Posterior vena cava (tissue), 2 donors: Measurements from ENCODE around the gene CTDSP2. TPM values are rescaled to one million over a fixed set of nuclear protein-coding genes. Genes with fewer than 3 reads are reported as not detected.
"Not testable (repeated sequence)": the region's sequence is repeated elsewhere in the genome, so short reads cannot be mapped to it uniquely, and the experiment has no call there.

Experiments
- DNase-seq: peaks from one replicate; pipeline ENCODE4 v3.0.0-alpha.2; 2020; ENCODE audit warnings: low spot score
- intact Hi-C, 2 donors: fragments of 100-400 bp; cut with DNase I; formaldehyde crosslinking; loops; one replicate each; pipeline versions ENCODE4 v1.14.1 to v1.14.2; 2022 to 2023
- microRNA-seq, 2 donors: library from miRNA; unstranded; fragments of <30 nt; microRNA quantifications; one replicate each; pipeline ENCODE4 v1.2.0, GENCODE V29; 2020 to 2021; ENCODE audit warnings: borderline microRNAs expressed in 2 of 2
- total RNA-seq, 2 donors: library from RNA; stranded (reverse); fragmentation: NEBNext Ultra II Directional; extraction: Animal tissue kit (Norgen Biotek cat#: 25700); gene quantifications; one replicate each; pipeline ENCODE4 v1.2.1, GENCODE V29; 2021
- donor health status: DM: yes; HTN: yes; CAD: no.
- donor health status: DM: yes; HTN: yes; CAD: no.

Gene CTDSP2
- total RNA-seq, 2 donors from 2014 or later = 135 to 138 TPM

DNA sequence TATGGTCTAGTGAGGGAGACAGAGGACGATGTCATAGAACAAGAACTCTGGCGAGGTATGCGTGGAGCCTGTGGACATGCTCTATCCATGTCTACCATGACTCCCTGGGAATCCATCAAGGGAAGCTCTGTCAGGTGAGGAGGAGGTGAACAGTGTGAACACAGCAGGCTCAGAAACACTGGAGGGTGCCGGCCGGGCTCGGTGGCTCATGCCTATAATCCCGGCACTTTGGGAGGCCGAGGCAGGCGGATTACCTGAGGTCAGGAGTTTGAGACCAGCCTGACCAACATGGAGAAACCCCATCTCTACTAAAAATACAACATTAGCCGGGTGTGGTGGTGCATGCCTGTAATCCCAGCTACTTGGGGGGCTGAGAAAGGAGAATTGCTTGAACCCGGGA lies 71.9 kb downstream of the CTDSP2 start:
- intact Hi-C loops, DNase-seq: not testable (repeated sequence)

DNA sequence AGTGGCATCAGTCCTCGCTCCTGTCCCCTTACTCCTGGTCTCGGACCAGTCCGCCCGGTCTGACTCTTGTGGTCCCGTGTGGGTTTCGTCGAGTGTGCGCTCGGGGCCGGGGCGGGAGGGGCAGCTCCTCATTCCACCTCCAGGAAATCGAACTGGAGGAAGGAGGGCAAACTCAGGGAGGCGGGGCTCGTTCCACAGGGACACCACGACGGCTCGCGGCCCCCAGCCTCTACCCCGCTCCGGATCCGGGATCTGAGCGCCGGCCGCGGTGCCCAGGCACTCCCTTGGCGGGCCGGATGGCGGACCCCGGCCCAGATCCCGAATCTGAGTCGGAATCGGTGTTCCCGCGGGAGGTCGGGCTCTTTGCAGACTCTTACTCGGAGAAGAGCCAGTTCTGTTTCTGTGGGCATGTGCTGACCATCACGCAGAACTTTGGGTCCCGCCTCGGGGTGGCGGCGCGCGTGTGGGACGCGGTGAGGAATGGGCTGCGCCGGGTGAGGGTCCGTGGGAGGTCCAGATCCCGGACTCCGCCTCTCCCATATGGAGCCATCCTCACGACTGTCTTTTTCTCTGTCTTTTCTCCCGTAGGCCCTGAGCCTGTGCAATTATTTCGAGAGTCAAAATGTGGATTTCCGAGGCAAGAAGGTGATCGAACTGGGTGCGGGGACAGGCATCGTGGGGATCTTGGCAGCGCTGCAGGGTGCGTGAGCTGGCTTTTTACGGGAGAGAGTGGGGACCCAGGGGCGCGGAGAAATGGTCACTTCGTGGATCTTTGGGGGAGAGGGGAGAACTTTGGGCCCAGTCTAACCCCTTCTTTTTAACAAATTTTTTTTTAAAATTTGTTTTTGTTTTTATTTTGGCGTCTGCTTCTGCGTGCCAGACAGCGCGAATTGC lies 73.9 kb downstream of the CTDSP2 start, which contains the start of gene EEF1AKMT3:
Gene EEF1AKMT3, plus strand, starts transcription at position 186 of the 894 bp plus-strand sequence. Its CDS starts 111 bp downstream, at position 297.
- intact Hi-C loops = no loop called here
- DNase-seq = peak; percentile 90

DNA sequence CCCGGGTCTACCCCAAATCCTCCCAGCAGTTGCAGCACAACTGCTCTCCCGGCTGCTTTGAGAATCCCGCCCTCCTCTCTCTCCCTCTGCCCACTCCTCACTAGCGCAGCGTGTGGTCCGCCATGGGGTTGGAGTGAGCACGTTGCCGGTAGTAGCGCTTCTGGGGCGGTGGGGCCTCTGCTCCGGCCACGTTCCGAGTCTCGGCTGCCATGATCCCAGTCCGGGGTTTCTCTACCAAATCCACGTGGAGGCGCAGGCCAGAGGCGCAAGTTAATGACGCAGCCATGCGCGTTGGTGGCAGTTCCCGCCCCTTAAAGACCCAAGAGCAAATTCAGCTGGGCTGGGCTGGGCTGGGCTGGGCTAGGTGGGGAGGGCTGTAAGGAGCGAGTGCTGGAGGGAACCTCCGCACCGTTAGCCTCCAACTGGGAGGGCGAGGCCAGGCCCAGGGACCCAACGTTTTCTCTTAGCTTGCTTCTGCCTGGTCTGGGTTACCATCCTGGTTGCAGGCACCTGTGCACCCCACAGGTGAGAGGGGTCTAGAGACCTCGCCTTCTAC lies 74.6 kb downstream of the CTDSP2 start, which contains the start of gene METTL1:
Gene METTL1, minus strand, starts transcription at position 233 of the 556 bp plus-strand sequence. Its CDS starts 22 bp downstream, at position 211.
- peak; percentile 99 for DNase-seq
- intact Hi-C loops = no loop called here

DNA sequence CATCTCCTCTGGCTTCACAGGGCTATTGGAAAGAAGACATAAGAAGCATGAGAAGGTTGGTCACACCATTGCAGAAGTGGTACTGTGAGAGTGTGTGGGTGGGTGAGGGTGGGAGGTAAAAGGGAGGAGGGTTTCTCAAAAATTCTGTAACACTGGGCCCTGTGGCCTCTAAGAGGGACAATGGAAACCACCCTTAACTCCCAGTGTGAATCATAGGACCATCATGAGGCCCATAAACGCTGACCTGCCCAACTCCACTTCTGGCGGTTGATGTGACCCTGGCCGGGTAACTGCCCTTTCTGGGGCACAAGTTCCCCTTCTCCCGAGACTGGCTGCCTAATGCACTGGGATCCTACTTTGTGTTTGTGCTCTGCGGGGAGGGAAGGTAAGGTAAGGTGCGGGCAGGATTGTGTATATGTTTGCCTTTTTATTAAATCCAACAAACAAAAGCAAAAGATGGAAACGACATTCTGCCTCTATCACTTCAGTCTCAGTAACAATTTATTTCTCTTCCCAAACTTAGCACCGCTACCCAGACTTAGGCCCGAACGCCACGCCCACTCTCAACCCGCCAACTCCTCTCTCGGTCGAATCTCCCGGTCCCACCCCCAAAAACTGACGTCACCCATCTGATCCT lies 75.2 kb downstream of the CTDSP2 start:
- intact Hi-C loops = no loop called here

DNA sequence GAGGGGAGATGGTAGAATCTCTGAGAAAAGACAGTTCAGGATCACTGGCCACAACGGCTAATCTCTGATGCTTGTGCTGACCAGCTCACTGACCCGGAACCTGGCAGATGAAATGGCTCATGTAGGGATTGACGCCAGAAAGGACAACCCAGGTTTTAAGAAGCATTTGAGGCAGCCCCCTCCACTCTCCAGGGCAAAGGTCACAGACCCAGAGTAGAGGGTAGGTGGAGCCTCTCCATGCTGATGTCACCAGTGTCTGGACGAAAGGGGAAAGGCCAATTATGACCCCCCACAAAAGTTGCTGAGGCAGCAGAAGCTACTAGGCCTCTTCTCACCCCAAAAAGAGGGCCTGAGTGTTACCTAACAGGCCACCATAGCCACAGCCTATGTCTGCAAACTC lies 75.8 kb downstream of the CTDSP2 start:
- no peak for DNase-seq
- intact Hi-C loops = no loop called here

More for the DNA sequence above, 75.2 kb downstream of the CTDSP2 start:
- DNase-seq = peak; percentile 97

Small RNAs within 50 kb of the gene (microRNA-seq; reads per million reads assigned to microRNA genes)
- gene MIR26A2 = 173 to 649 reads per million in 2 donors

Other genes starting within 250 kb of the CTDSP2 start
- gene DTX3, start 241.9 kb downstream of the CTDSP2 start, total RNA-seq = 10 to 100 TPM; 32.4 to 35.6 TPM
- gene ARHGEF25, start 235.3 kb downstream of the CTDSP2 start, total RNA-seq = 10 to 100 TPM; 78.8 to 82.8 TPM
- 1 to 10 TPM; 4.3 to 6.0 TPM for gene B4GALNT1, start 213.5 kb downstream of the CTDSP2 start, total RNA-seq
- gene OS9, start 152.6 kb downstream of the CTDSP2 start, total RNA-seq = 100 to 1,000 TPM; 186 to 279 TPM
- gene AGAP2, start 108.0 kb downstream of the CTDSP2 start, total RNA-seq = 1 to 10 TPM; 1.8 to 2.2 TPM
- 10 to 100 TPM; 20.1 to 26.3 TPM for gene TSPAN31, start 101.7 kb downstream of the CTDSP2 start, total RNA-seq
- 10 to 100 TPM; 65.3 to 66.0 TPM for gene CDK4, start 94.4 kb downstream of the CTDSP2 start, total RNA-seq
- 1 to 10 TPM; 7.4 to 9.4 TPM for gene MARCHF9, start 91.6 kb downstream of the CTDSP2 start, total RNA-seq
- 1 to 10 TPM in 1 of 2 donors, under 1 TPM in 1; 0.57 to 1.1 TPM for gene CYP27B1, start 79.7 kb downstream of the CTDSP2 start, total RNA-seq
- 10 to 100 TPM; 16.6 to 22.8 TPM for gene METTL1, start 74.6 kb downstream of the CTDSP2 start, total RNA-seq
- gene EEF1AKMT3, start 74.1 kb downstream of the CTDSP2 start, total RNA-seq = 1 to 10 TPM; 7.9 to 9.3 TPM
- gene TSFM, start 63.9 kb downstream of the CTDSP2 start, total RNA-seq = 10 to 100 TPM; 15.9 to 16.4 TPM
- gene AVIL, start 28.0 kb downstream of the CTDSP2 start, total RNA-seq = 1 to 10 TPM; 5.6 to 6.3 TPM
- 1 to 10 TPM; 5.6 to 5.7 TPM for gene ATP23, start 94.8 kb upstream of the CTDSP2 start, total RNA-seq